Caco-2 (cell line): ENCODE results near the gene SH3RF2. TPM values are rescaled to one million over a fixed set of nuclear protein-coding genes. Genes with fewer than 3 reads are reported as not detected.

Source experiments
- BruUV-seq: library from RNA; stranded (reverse); fragments of 400-500 nt; replicated peaks from 2 replicates; lab custom pipeline; 2021; lab: Mats Ljungman, UMichigan
- CTCF ChIA-PET: fragments of 300-600 bp; sonication (Branson Sonifier 250); formaldehyde crosslinking; loops from one replicate; lab custom pipeline; 2022; ENCODE audit warnings: antibody characterized with exemption; lab: Charles Lee
- POLR2A ChIA-PET: fragments of 300-600 bp; sonication (Branson Sonifier 250); formaldehyde crosslinking; loops from one replicate; lab custom pipeline; 2022; ENCODE audit warnings: antibody characterized with exemption; lab: Charles Lee
- DNase-seq, 2 experiments: peaks; one replicate each; pipeline versions ENCODE4 v3.0.0 to v3.0.0-alpha.2; 2020 to 2022
- H3K27me3 ChIP-seq: replicated peaks from 2 replicates; pipeline ENCODE4 v1.6.0; 2011; ENCODE audit warnings: low read length; ENCODE audit not compliant: control insufficient read depth, insufficient read depth
- H3K36me3 ChIP-seq: 2 replicates; pipeline ENCODE4 v1.5.1; 2011; ENCODE audit warnings: low read length; ENCODE audit not compliant: control insufficient read depth, insufficient read depth
- H3K4me1 ChIP-seq: fragments of 250-450 bp; sonication (Bioruptor Pico); 2 replicates; pipeline ENCODE4 v1.5.1; 2020; ENCODE audit warnings: mild to moderate bottlenecking
- H3K4me3 ChIP-seq: 2 replicates; pipeline ENCODE4 v1.5.1; 2011; ENCODE audit warnings: low read depth, mild to moderate bottlenecking, control low read depth, low read length
- H3K9me3 ChIP-seq: fragments of 250-450 bp; sonication (Bioruptor Pico); 2 replicates; pipeline ENCODE4 v1.5.1; 2020; ENCODE audit warnings: mild to moderate bottlenecking, moderate library complexity
- H3K27ac Mint-ChIP-seq: one replicate; pipeline ENCODE4 v1.8.0; 2022; ENCODE audit warnings: mixed read lengths; ENCODE audit not compliant: unreplicated experiment
- H3K27me3 Mint-ChIP-seq: one replicate; pipeline ENCODE4 v1.8.0; 2022; ENCODE audit warnings: mixed read lengths; ENCODE audit not compliant: insufficient read depth, unreplicated experiment
- H3K36me3 Mint-ChIP-seq: one replicate; pipeline ENCODE4 v1.8.0; 2022; ENCODE audit warnings: mild to moderate bottlenecking, mixed read lengths; ENCODE audit not compliant: insufficient read depth, unreplicated experiment
- H3K4me1 Mint-ChIP-seq: one replicate; pipeline ENCODE4 v1.8.0; 2022; ENCODE audit warnings: low read depth, mixed read lengths; ENCODE audit not compliant: unreplicated experiment
- H3K4me3 Mint-ChIP-seq: one replicate; pipeline ENCODE4 v1.8.0; 2022; ENCODE audit warnings: mild to moderate bottlenecking, moderate library complexity, mixed read lengths; ENCODE audit not compliant: unreplicated experiment
- H3K9me3 Mint-ChIP-seq: one replicate; pipeline ENCODE4 v1.8.0; 2022; ENCODE audit warnings: mixed read lengths; ENCODE audit not compliant: unreplicated experiment
- intact Hi-C: fragments of 100-400 bp; cut with micrococcal nuclease; formaldehyde crosslinking; loops from one replicate; pipeline ENCODE4 v1.10.0; 2022; ENCODE audit not compliant: unreplicated experiment
- total RNA-seq: library from RNA; stranded (reverse); gene quantifications from 2 replicates; pipeline ENCODE4 v1.2.3, GENCODE V29; 2022
- TF ChIP-seq, protein P1 (sequence below), 2 experiments: fragments of 200-600 bp in 1 of 2; IDR thresholded peaks; 1 replicate in 1 of 2; 2 replicates in 1 of 2; pipeline versions ENCODE4 v1.5.1 to v1.8.0; 2011 to 2022; ENCODE audit warnings: antibody characterized with exemption in 1 of 2, control low read depth in 1 of 2, inconsistent platforms in 1 of 2, low read depth in 1 of 2, low read length in 1 of 2, mild to moderate bottlenecking in 1 of 2, moderate library complexity in 1 of 2; ENCODE audit not compliant: insufficient read depth in 1 of 2, severe bottlenecking in 1 of 2, unreplicated experiment in 1 of 2

SH3RF2 gene
- total RNA-seq, 1 experiment from 2014 or later, result 49.4 TPM

DNA sequence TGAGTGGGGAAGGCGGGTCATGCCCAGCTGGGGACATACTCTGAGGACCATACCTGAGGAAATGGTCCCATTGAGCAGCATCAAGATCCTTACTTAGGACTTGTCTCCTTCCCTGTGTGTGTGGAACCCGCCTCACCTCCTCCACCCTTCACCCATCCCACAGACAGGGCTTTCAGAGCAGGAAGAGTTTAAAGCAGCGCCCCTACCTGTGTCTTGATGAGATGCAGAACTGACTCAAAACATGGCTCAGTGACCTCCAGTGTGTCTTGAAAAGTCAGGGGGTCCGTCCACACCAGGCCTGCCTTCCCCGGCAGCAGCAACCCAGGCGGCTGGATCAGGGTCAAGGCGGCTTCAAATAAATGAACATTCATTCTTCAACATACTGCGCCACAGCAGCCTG, 130.6 kb downstream of the SH3RF2 start:
- H3K27ac Mint-ChIP-seq, result no peak overlapping the region

DNA sequence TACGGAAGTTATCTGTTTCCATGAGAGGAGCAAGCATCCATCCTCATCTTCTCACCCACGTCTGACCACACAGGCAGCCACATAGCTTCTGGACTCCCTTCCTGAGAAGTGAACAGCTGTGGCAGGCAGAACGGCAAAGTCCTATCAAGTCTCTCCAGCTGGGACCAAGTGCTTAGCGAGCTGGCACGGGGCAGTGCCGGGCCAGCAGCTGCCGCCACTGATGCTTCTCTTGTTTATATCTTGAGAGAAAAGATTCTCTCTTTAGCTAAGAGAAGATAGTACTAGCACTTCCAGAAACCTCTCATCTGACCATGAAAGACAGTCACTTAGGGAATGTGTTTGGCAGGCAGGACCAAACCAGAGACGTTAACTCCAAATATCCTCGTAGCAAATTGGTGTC, 131.8 kb downstream of the SH3RF2 start:
- Mint-ChIP-seq H3K36me3 (peaks cover 56% of the 10 kb centered on the region), H3K27me3 (no peaks in the 10 kb centered on the region), H3K9me3 (no peaks in the 10 kb centered on the region), H3K27ac (no peak overlapping the region), H3K4me1 (no peaks in the 10 kb centered on the region), H3K4me3 (no peak overlapping the region)
- POLR2A ChIA-PET, result no interaction called here
- intact Hi-C loops, result no loop called here
- TF ChIP-seq, protein P1, sequence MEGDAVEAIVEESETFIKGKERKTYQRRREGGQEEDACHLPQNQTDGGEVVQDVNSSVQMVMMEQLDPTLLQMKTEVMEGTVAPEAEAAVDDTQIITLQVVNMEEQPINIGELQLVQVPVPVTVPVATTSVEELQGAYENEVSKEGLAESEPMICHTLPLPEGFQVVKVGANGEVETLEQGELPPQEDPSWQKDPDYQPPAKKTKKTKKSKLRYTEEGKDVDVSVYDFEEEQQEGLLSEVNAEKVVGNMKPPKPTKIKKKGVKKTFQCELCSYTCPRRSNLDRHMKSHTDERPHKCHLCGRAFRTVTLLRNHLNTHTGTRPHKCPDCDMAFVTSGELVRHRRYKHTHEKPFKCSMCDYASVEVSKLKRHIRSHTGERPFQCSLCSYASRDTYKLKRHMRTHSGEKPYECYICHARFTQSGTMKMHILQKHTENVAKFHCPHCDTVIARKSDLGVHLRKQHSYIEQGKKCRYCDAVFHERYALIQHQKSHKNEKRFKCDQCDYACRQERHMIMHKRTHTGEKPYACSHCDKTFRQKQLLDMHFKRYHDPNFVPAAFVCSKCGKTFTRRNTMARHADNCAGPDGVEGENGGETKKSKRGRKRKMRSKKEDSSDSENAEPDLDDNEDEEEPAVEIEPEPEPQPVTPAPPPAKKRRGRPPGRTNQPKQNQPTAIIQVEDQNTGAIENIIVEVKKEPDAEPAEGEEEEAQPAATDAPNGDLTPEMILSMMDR (IDR thresholded peaks at IDR 0.05; ENCODE audit: insufficient read depth in 1 of 2, low read depth in 1 of 2, low read length in 1 of 2, severe bottlenecking in 1 of 2, unreplicated experiment in 1 of 2), result no peak
- no peaks in the 10 kb centered on the region for H3K9me3 ChIP-seq
- CTCF ChIA-PET, result interaction anchor here (0.7 kb wide), 2 partner anchors 49 to 62 kb away, joined by 3 to 8 read pairs; no protein-coding TSS in a partner anchor
- H3K4me3 ChIP-seq, result no peak overlapping the region
- H3K4me1 ChIP-seq, result no peaks in the 10 kb centered on the region
- H3K36me3 ChIP-seq, result peaks cover 2% of the 10 kb centered on the region
- DNase-seq, result no peak
- no TSS peak for BruUV-seq
- no peaks in the 10 kb centered on the region for H3K27me3 ChIP-seq

More for the DNA sequence above, 130.6 kb downstream of the SH3RF2 start:
- ChIA-PET POLR2A (no interaction called here), CTCF (no interaction called here)
- no peaks in the 10 kb centered on the region for H3K27me3 ChIP-seq
- peaks cover 5% of the 10 kb centered on the region for H3K36me3 ChIP-seq
- no peaks in the 10 kb centered on the region for H3K9me3 ChIP-seq
- Mint-ChIP-seq H3K9me3 (no peaks in the 10 kb centered on the region), H3K27me3 (no peaks in the 10 kb centered on the region), H3K36me3 (peaks cover 68% of the 10 kb centered on the region), H3K4me3 (no peak overlapping the region), H3K4me1 (no peaks in the 10 kb centered on the region)
- H3K4me3 ChIP-seq, result no peak overlapping the region
- TF ChIP-seq, protein P1 (IDR thresholded peaks at IDR 0.05; ENCODE audit: insufficient read depth in 1 of 2, low read depth in 1 of 2, low read length in 1 of 2, severe bottlenecking in 1 of 2, unreplicated experiment in 1 of 2), result no peak
- no TSS peak for BruUV-seq
- no peak for DNase-seq
- intact Hi-C loops, result no loop called here
- H3K4me1 ChIP-seq, result no peaks in the 10 kb centered on the region

DNA sequence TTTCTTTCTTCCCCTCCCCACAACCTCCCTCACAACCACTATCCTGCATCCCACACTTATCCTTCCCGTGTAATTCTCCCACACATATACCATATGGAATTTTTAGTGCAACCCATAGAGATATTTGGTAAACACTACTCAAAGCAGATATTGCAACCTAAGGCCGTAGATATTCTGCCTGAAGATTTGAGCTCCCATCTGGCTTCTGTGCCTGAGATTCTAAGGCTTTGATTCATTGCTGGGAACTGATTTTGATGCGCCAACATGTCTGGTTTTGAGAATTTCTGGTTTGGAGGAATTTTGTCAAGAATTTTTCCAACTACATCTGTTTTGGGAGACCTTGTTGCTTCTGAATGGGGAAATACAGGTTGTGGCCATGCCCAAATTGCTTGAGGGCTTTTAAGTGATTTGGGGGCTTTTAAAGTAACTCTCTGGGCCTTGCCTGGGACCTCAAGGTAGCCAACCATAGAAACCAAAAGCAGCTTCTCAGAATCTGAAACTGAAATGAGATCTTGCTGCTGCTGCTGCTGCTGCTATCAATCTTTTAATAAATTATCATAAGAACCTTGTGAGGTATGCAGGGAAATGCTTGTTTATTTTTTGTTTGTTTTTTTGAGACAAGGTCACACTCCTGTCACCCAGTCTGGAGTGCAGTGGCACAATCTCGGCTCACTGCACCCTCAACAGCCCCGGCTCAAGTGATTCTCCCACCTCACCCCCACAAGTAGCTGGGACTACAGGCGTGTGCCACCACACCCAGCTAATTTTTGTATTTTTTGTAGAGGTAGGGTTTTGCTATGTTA, 132.8 kb downstream of the SH3RF2 start:
- ChIA-PET POLR2A (no interaction called here), CTCF (no interaction called here)
- Histone ChIP-seq H3K4me3 (no peak overlapping the region), H3K27me3 (no peaks in the 10 kb centered on the region), H3K9me3 (no peaks in the 10 kb centered on the region), H3K4me1 (no peaks in the 10 kb centered on the region), H3K36me3 (peaks cover 2% of the 10 kb centered on the region)
- Mint-ChIP-seq H3K36me3 (peaks cover 48% of the 10 kb centered on the region), H3K9me3 (no peaks in the 10 kb centered on the region), H3K4me3 (no peak overlapping the region), H3K4me1 (no peaks in the 10 kb centered on the region), H3K27me3 (no peaks in the 10 kb centered on the region), H3K27ac (no peak overlapping the region)
- TF ChIP-seq, protein P1 (IDR thresholded peaks at IDR 0.05; ENCODE audit: insufficient read depth in 1 of 2, low read depth in 1 of 2, low read length in 1 of 2, severe bottlenecking in 1 of 2, unreplicated experiment in 1 of 2), result no peak
- intact Hi-C loops, result no loop called here
- BruUV-seq, result no TSS peak
- no peak for DNase-seq
